GM12892 (cell line): ENCODE results near the gene CHIT1.

Source experiments
- POLR2A ChIP-seq: IDR thresholded peaks from 2 replicates; pipeline ENCODE4 v1.6.1; 2011; ENCODE audit warnings: low read depth, low read length, control low read depth
- POLR2AphosphoS5 ChIP-seq: IDR thresholded peaks from 2 replicates; pipeline ENCODE4 v1.6.1; 2011; ENCODE audit warnings: low read depth, low read length, control low read depth

- no peak for TF ChIP-seq POLR2AphosphoS5
- no peak for TF ChIP-seq POLR2A
Observed at GRCh38 chr1:203187304-203187685, 42.2 kb downstream of the CHIT1 start.
